CD4-positive, alpha-beta T cell treated with Interleukin-15 for 1 hour (primary cell): Measurements from ENCODE around the gene PPP2R5E.

ENCODE experiments used
- DNase-seq: peaks from one replicate; pipeline ENCODE4 v3.0.0-alpha.2; 2020

The PPP2R5E gene

GRCh38 chr14:63367742-63368364, 175.3 kb downstream of the PPP2R5E start:
- DNase-seq: no peak

GRCh38 chr14:63362389-63362819, 180.8 kb downstream of the PPP2R5E start:
- no peak for DNase-seq

GRCh38 chr14:63361790-63362189, 181.4 kb downstream of the PPP2R5E start:
- no peak for DNase-seq

GRCh38 chr14:63357841-63358240, 185.3 kb downstream of the PPP2R5E start:
- DNase-seq: no peak

GRCh38 chr14:63345826-63346225, 197.4 kb downstream of the PPP2R5E start:
- no peak for DNase-seq

GRCh38 chr14:63344336-63344735, 198.8 kb downstream of the PPP2R5E start:
- no peak for DNase-seq

GRCh38 chr14:63343878-63344277, 199.3 kb downstream of the PPP2R5E start:
- DNase-seq: no peak

- DNase-seq: no peak
These were observed 200.8 kb downstream of the PPP2R5E start for GRCh38 chr14:63342371-63342770.

GRCh38 chr14:63328787-63329737, 214.1 kb downstream of the PPP2R5E start:
- DNase-seq: no peak

- no peak for DNase-seq
These were observed 216.3 kb downstream of the PPP2R5E start for GRCh38 chr14:63326840-63327239.

- DNase-seq: no peak
These were observed 220.1 kb downstream of the PPP2R5E start for GRCh38 chr14:63322897-63323573.

- DNase-seq: no peak
These were observed 220.7 kb downstream of the PPP2R5E start for GRCh38 chr14:63322472-63322871.
